H1 (cell line): ENCODE data around the gene ANKRD12. TPM values are rescaled to one million over a fixed set of nuclear protein-coding genes. Genes with fewer than 3 reads are reported as not detected.

Experiments used
- CTCF ChIA-PET: fragments of 300-600 bp; sonication (Branson Sonifier 250); formaldehyde crosslinking; loops from one replicate; lab custom pipeline; 2021; ENCODE audit not compliant: partially characterized antibody; lab: Charles Lee
- POLR2A ChIA-PET: fragments of 300-600 bp; sonication (Branson Sonifier 250); formaldehyde crosslinking; loops from one replicate; lab custom pipeline; 2021; ENCODE audit warnings: inconsistent platforms; ENCODE audit not compliant: partially characterized antibody; lab: Charles Lee
- DNase-seq, 2 experiments: peaks; one replicate each; pipeline versions ENCODE4 v3.0.0 to v3.0.0-alpha.2; 2010 to 2022; ENCODE audit warnings: low spot score in 2 of 2, low read depth in 1 of 2, mixed read lengths in 1 of 2
- FAIRE-seq: peaks from 2 replicates; lab custom pipeline; 2011; peaks lifted over from hg19 to GRCh38; lab: Jason Lieb, UNC
- H2AFZ ChIP-seq: 2 replicates; pipeline ENCODE4 v1.8.1; 2012; ENCODE audit warnings: low read length, inconsistent platforms
- H2AK5ac ChIP-seq: 2 replicates; pipeline ENCODE4 v1.6.1; 2013; ENCODE audit warnings: low read depth, low read length
- H2BK120ac ChIP-seq: replicated peaks from 2 replicates; pipeline ENCODE3; 2013; ENCODE audit warnings: low read depth, low read length, inconsistent platforms
- H2BK12ac ChIP-seq: 2 replicates; pipeline ENCODE4 v1.6.1; 2013; ENCODE audit warnings: low read depth, low read length
- H2BK15ac ChIP-seq: 2 replicates; pipeline ENCODE4 v1.6.1; 2013; ENCODE audit warnings: low read length
- H2BK20ac ChIP-seq: 2 replicates; pipeline ENCODE4 v1.6.1; 2013; ENCODE audit warnings: low read length
- H2BK5ac ChIP-seq: 2 replicates; pipeline ENCODE4 v1.6.1; 2013; ENCODE audit warnings: low read depth, low read length
- H3K14ac ChIP-seq: 2 replicates; pipeline ENCODE4 v1.6.1; 2013; ENCODE audit warnings: inconsistent platforms; ENCODE audit not compliant: insufficient read length
- H3K18ac ChIP-seq: 2 replicates; pipeline ENCODE4 v1.6.1; 2013; ENCODE audit warnings: low read length; ENCODE audit errors: extremely low read depth
- H3K23ac ChIP-seq: 2 replicates; pipeline ENCODE4 v1.6.1; 2013; ENCODE audit warnings: inconsistent platforms; ENCODE audit not compliant: insufficient read length
- H3K23me2 ChIP-seq: 2 replicates; pipeline ENCODE4 v1.6.1; 2013; ENCODE audit warnings: low read depth, low read length
- H3K27ac ChIP-seq: 2 replicates; pipeline ENCODE4 v1.6.1; 2011; ENCODE audit warnings: low read depth, low read length, inconsistent platforms
- H3K27me3 ChIP-seq, 4 experiments: replicated peaks in 1 of 4; 1 replicate in 1 of 4; 2 replicates in 3 of 4; pipeline versions ENCODE4 v1.6.1 to v1.8.1; 2011 to 2013; ENCODE audit warnings: low read length in 3 of 4, mild to moderate bottlenecking in 3 of 4, inconsistent platforms in 2 of 4, mixed read lengths in 2 of 4, moderate library complexity in 1 of 4; ENCODE audit not compliant: control insufficient read depth in 3 of 4, insufficient read depth in 3 of 4; ENCODE audit errors: extremely low read depth in 1 of 4
- H3K36me3 ChIP-seq, 4 experiments: 2 replicates each; pipeline versions ENCODE4 v1.6.1 to v1.8.1; 2011 to 2013; ENCODE audit warnings: mild to moderate bottlenecking in 4 of 4, low read length in 3 of 4, moderate library complexity in 2 of 4, control low read depth in 1 of 4, inconsistent platforms in 1 of 4; ENCODE audit not compliant: insufficient read depth in 4 of 4, control insufficient read depth in 2 of 4
- H3K4ac ChIP-seq: replicated peaks from 2 replicates; pipeline ENCODE3; 2013; ENCODE audit warnings: low read length, low read depth, mixed read lengths, inconsistent platforms; ENCODE audit not compliant: insufficient read length
- H3K4me1 ChIP-seq, 4 experiments: replicated peaks in 1 of 4; 1 replicate in 1 of 4; 2 replicates in 3 of 4; pipeline versions ENCODE4 v1.6.1 to v1.8.1; 2011 to 2013; ENCODE audit warnings: low read length in 3 of 4, inconsistent platforms in 2 of 4, mixed read lengths in 1 of 4; ENCODE audit not compliant: insufficient read depth in 4 of 4, control insufficient read depth in 3 of 4
- H3K4me2 ChIP-seq, 2 experiments: 2 replicates each; pipeline versions ENCODE4 v1.6.1 to v1.8.1; 2011 to 2013; ENCODE audit warnings: low read depth in 2 of 2, low read length in 2 of 2, control low read depth in 1 of 2, inconsistent platforms in 1 of 2, mild to moderate bottlenecking in 1 of 2; ENCODE audit not compliant: insufficient read depth in 1 of 2
- H3K4me3 ChIP-seq, 4 experiments: fragments of 200-600, 300-600 bp in 1 of 4; sonication (generic), shearing (Covaris generic), sonication (Bioruptor Twin) in 1 of 4; 2 replicates each; pipeline versions ENCODE4 v1.5.1 to v1.8.1; 2011 to 2016; ENCODE audit warnings: low read length in 4 of 4, low read depth in 3 of 4, control low read depth in 2 of 4, inconsistent platforms in 2 of 4, mild to moderate bottlenecking in 2 of 4, mixed read lengths in 1 of 4, moderate library complexity in 1 of 4; ENCODE audit not compliant: insufficient read depth in 2 of 4; ENCODE audit errors: extremely low read depth in 1 of 4
- H3K56ac ChIP-seq: replicated peaks from 2 replicates; pipeline ENCODE3; 2013; ENCODE audit warnings: low read depth, mild to moderate bottlenecking, mixed read lengths, low read length, inconsistent platforms; ENCODE audit not compliant: insufficient read length
- H3K79me1 ChIP-seq: 2 replicates; pipeline ENCODE4 v1.6.1; 2013; ENCODE audit warnings: low read depth, low read length, control low read depth
- H3K79me2 ChIP-seq, 2 experiments: 2 replicates each; pipeline versions ENCODE4 v1.6.1 to v1.8.1; 2012 to 2013; ENCODE audit warnings: low read length in 2 of 2, mild to moderate bottlenecking in 2 of 2, inconsistent platforms in 1 of 2; ENCODE audit not compliant: insufficient read depth in 2 of 2, control insufficient read depth in 1 of 2
- H3K9ac ChIP-seq, 4 experiments: replicated peaks in 1 of 4; 1 replicate in 1 of 4; 2 replicates in 3 of 4; pipeline versions ENCODE4 v1.6.1 to v1.8.1; 2011 to 2013; ENCODE audit warnings: low read depth in 3 of 4, low read length in 3 of 4, control low read depth in 2 of 4, mild to moderate bottlenecking in 2 of 4, moderate library complexity in 2 of 4, inconsistent platforms in 1 of 4; ENCODE audit errors: extremely low read depth in 1 of 4
- H3K9me3 ChIP-seq, 2 experiments: 2 replicates each; pipeline versions ENCODE4 v1.6.1 to v1.8.1; 2012 to 2013; ENCODE audit warnings: mild to moderate bottlenecking in 2 of 2, moderate library complexity in 2 of 2, control low read depth in 1 of 2, inconsistent platforms in 1 of 2, low read depth in 1 of 2, low read length in 1 of 2, mixed read lengths in 1 of 2; ENCODE audit not compliant: insufficient read depth in 2 of 2
- H4K20me1 ChIP-seq, 2 experiments: replicated peaks in 1 of 2; 2 replicates each; pipeline versions ENCODE3 to v1.8.1; 2011 to 2013; ENCODE audit warnings: inconsistent platforms in 2 of 2, low read length in 2 of 2, mild to moderate bottlenecking in 1 of 2; ENCODE audit not compliant: insufficient read depth in 2 of 2, control insufficient read depth in 1 of 2
- H4K5ac ChIP-seq: 2 replicates; pipeline ENCODE4 v1.6.1; 2013; ENCODE audit warnings: low read length, low read depth, mixed read lengths, inconsistent platforms; ENCODE audit not compliant: insufficient read length
- H4K8ac ChIP-seq: 2 replicates; pipeline ENCODE4 v1.8.0; 2013; ENCODE audit warnings: mild to moderate bottlenecking, moderate library complexity, low read length, inconsistent platforms; ENCODE audit not compliant: insufficient read depth; ENCODE audit errors: extremely low read depth
- H4K91ac ChIP-seq: replicated peaks from 2 replicates; pipeline ENCODE3; 2013; ENCODE audit warnings: low read length, mixed read lengths, inconsistent platforms; ENCODE audit not compliant: insufficient read length
- CEBPB ChIP-seq: IDR thresholded peaks from 2 replicates; pipeline ENCODE4 v1.6.1; 2012; ENCODE audit warnings: low read depth, low read length
- MAFK ChIP-seq: IDR thresholded peaks from 2 replicates; pipeline ENCODE4 v1.6.1; 2012; ENCODE audit warnings: low read depth, mild to moderate bottlenecking, improper control_type of control experiment, low read length
- SIN3A ChIP-seq, 2 experiments: IDR thresholded peaks in 1 of 2; conservative IDR thresholded peaks in 1 of 2; 2 replicates each; pipeline ENCODE4 v1.6.1; 2011 to 2012; ENCODE audit warnings: low read length in 2 of 2, improper control_type of control experiment in 1 of 2, low read depth in 1 of 2, mild to moderate bottlenecking in 1 of 2
- TEAD4 ChIP-seq: IDR thresholded peaks from 2 replicates; pipeline ENCODE4 v1.6.1; 2012; ENCODE audit warnings: low read depth, low read length, inconsistent platforms, mixed read lengths
- YY1 ChIP-seq: IDR thresholded peaks from 2 replicates; pipeline ENCODE4 v1.6.1; 2011; ENCODE audit warnings: low read depth, mild to moderate bottlenecking, low read length
- WGBS, 2 experiments: shearing (Covaris generic) in 1 of 2; methylation state at CpG; one replicate each; pipeline versions ENCODE4 v1.1.6 to v1.1.7; 2013 to 2015; ENCODE audit warnings: low lambda C conversion rate in 2 of 2, mixed read lengths in 2 of 2, inconsistent platforms in 1 of 2, low coverage in 1 of 2, missing lambda C conversion rate in 1 of 2; ENCODE audit not compliant: insufficient replicate concordance in 2 of 2, insufficient coverage in 1 of 2, insufficient read length in 1 of 2; ENCODE audit errors: extremely low coverage in 1 of 2, missing lambda C conversion rate in 1 of 2; 5-methylcytosine and 5-hydroxymethylcytosine counted together
- polyA plus RNA-seq, 7 experiments: library from polyadenylated mRNA; depleted of rRNA in 3 of 7; stranded (reverse) in 5 of 7; unstranded in 2 of 7; fragments of >200 nt in 5 of 7; fragments of 200-250 nt in 2 of 7; gene quantifications; 1 replicate in 5 of 7; 2 replicates in 1 of 7; 4 replicates in 1 of 7; pipeline versions ENCODE4 v1.2.1 to v1.2.3, GENCODE V29; 2011 to 2013; ENCODE audit warnings: missing spikeins in 2 of 7, mixed read lengths in 2 of 7
- total RNA-seq: library from RNA; stranded (reverse); fragmentation: NEBNext Ultra II Directional; extraction: Animal tissue kit (Norgen Biotek cat#: 25700); gene quantifications from 2 replicates; pipeline ENCODE4 v1.2.1, GENCODE V29; 2021

ANKRD12 gene
- total and polyA plus RNA-seq, 2 of the 8 experiments (the other 6 are each of a cell fraction or from before 2014, with no cell fraction given): 2.6 to 37.9 TPM

DNA sequence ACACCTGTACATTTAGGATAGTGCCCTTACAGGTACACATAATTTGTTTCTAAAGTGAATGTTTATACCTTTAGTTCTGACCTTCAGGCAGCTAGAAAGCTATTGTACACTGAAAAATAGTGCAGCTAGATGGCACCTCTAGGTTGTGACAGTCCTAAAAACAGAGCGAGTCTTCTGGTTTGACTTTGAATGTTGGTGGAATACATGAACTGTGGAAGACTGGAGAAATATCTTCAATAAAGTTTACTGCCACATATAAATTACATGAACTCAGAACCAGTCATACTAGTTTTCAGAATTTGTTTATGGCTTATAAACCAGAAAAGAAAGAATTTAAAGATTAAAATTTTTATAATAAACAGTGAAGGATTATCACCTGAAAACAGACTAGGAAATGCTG, 139.3 kb downstream of the ANKRD12 start:
- no peaks in the 10 kb centered on the region for H3K79me2 ChIP-seq

More for the DNA sequence above, 139.3 kb downstream of the ANKRD12 start:
- H3K23ac ChIP-seq: no peak overlapping the region
- H2AFZ ChIP-seq: no peak overlapping the region
- H3K9me3 ChIP-seq: no peaks in the 10 kb centered on the region
- H3K9ac ChIP-seq: no peak overlapping the region
- TF ChIP-seq TEAD4 (no peak), CEBPB (no peak), MAFK (no peak), YY1 (no peak), SIN3A (conservative IDR thresholded peaks at IDR 0.05 in 1 of 2, IDR thresholded peaks at IDR 0.05 in 1 of 2; ENCODE audit: low read depth in 1 of 2, low read length in 2 of 2) (no peak)
- no peak for FAIRE-seq
- no peak overlapping the region for H4K91ac ChIP-seq
- H3K4me3 ChIP-seq: no peak overlapping the region
- no peak overlapping the region for H2BK12ac ChIP-seq
- H3K4me2 ChIP-seq: no peak overlapping the region
- no peaks in the 10 kb centered on the region for H4K20me1 ChIP-seq
- H3K56ac ChIP-seq: no peak overlapping the region
- no peak overlapping the region for H2AK5ac ChIP-seq
- peaks cover 0 to 4% (median under 1%) of the 10 kb centered on the region in 4 experiments; a peak in 3 of 8 replicates for H3K36me3 ChIP-seq
- 92% methylated on average over 1 of the region's 1 CpG; no CpG with 5 or more reads in 1 of the 2 experiments for WGBS, 2 experiments
- POLR2A ChIA-PET: no interaction called here
- H2BK5ac ChIP-seq: no peak overlapping the region
- no peaks in the 10 kb centered on the region for H3K27me3 ChIP-seq
- no peak overlapping the region for H3K27ac ChIP-seq
- H2BK120ac ChIP-seq: no peak overlapping the region
- H2BK15ac ChIP-seq: no peak overlapping the region
- no peaks in the 10 kb centered on the region for H3K23me2 ChIP-seq
- no peak overlapping the region for H4K8ac ChIP-seq
- H3K4ac ChIP-seq: no peak overlapping the region
- H3K79me1 ChIP-seq: no peaks in the 10 kb centered on the region
- no peak overlapping the region for H4K5ac ChIP-seq
- no peak overlapping the region for H3K14ac ChIP-seq
- H3K18ac ChIP-seq: no peak overlapping the region
- H3K4me1 ChIP-seq: no peaks in the 10 kb centered on the region
- CTCF ChIA-PET: interaction anchor here (0.7 to 1.3 kb wide), 3 partner anchors 13 to 241 kb away, joined by 4 to 5 read pairs (median 4); no protein-coding TSS in a partner anchor
- no peak overlapping the region for H2BK20ac ChIP-seq
- DNase-seq: no peak
